ENCODE results near the gene NOMO2.
"Not testable (repeated sequence)": the region's sequence is repeated elsewhere in the genome, so short reads cannot be mapped to it uniquely, and the experiment has no call there.

Gene NOMO2

DNA sequence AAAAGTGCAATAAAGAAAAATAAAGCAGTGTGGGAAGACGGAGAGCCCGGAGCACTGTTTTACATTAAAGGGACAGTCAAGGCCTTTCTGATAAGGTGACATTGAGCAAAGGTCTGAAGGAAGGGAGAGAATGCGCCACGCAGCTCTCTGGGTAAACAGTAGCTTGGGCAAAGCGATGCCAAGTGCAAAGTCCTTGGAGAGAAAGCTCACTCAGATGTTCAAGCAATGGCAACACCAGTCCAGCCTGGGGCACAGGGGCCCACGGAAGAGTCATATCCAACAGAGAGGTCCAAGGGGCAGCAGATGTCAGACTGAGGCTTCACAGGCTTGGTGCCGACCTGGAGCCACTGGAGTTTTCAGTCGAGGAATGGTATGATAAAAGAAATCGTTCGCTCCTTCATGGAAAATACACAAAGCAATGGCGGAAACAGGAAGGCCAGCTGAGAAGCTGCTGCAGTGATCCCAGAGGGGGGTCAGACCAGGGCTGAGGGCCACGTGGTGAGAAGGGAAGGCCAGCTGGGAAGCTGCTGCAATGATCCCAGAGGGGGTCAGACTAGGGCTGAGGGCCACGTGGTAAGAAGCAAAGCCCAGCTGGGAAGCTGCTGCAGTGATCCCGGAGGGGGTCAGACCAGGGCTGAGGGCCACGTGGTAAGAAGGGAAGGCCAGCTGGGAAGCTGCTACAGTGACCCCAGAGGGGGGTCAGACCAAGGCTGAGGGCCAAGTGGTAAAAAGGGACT lies 40.3 kb downstream of the NOMO2 start:
- not testable (repeated sequence) for DNase-seq

GRCh38 chr16:18518536-18519283 lies 43.2 kb downstream of the NOMO2 start:
- not testable (repeated sequence) for DNase-seq

GRCh38 chr16:18498430-18498829 lies 63.5 kb downstream of the NOMO2 start:
- not testable (repeated sequence) for DNase-seq

- DNase-seq = not testable (repeated sequence)
Measured at GRCh38 chr16:18497032-18497431, 64.9 kb downstream of the NOMO2 start.

DNA sequence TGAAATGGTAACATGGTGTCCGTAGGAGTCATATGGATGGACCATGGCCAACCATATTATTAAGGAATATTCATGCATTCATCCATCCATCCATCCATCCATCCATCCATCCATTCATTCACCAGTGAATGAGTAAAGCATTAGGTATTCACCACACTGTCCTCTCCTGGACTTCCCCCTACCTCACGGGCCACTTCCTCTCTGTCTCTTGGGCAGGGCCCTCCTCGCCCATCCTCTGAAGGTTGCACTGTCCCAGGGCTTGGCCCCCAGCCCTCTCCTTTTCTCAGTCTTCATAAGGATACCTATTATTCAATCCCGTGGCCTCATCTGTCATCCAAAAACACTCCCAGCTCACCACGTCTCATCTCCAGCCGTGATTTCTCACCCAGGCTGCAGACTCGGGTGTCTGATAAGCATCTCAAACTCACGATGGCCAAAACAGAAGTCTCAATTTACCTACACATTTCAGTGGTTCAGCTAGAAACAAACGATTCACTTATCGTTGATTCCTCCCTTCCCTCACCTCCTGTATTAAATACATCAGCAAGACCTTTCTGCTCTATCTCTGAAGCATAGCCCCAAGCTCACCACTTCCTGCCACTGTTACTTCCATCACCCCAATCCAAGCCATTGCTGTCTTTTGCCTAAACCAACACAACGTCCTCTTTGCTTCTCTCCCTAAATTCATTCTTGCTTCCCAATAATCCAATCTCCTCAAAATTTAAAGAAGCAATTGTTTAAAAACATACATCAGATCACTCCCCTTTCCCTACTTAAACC lies 69.6 kb downstream of the NOMO2 start:
- not testable (repeated sequence) for DNase-seq

DNA sequence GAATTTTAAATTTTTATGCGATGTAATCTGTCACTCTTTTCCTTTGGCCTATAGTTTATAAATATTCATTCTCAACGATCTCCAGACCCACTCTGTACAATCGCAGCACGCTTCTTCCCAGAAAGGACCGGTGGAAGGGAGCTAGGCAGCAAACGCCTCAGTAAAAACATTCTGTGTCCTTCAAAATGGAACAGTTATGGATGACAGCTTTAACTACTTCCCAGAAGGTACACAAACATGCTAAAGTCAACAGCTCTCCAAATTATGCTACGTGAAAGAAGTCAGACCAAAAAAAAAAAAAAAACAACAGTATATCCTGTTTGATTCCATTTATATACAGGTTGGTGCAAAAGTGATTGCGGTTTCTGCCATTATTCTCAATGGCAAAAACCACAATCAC lies 125.9 kb downstream of the NOMO2 start:
- DNase-seq = not testable (repeated sequence)

- not testable (repeated sequence) for DNase-seq
Measured at GRCh38 chr16:18415827-18416226, 146.1 kb downstream of the NOMO2 start.

GRCh38 chr16:18409532-18410293 lies 152.2 kb downstream of the NOMO2 start:
- DNase-seq = not testable (repeated sequence)

DNA sequence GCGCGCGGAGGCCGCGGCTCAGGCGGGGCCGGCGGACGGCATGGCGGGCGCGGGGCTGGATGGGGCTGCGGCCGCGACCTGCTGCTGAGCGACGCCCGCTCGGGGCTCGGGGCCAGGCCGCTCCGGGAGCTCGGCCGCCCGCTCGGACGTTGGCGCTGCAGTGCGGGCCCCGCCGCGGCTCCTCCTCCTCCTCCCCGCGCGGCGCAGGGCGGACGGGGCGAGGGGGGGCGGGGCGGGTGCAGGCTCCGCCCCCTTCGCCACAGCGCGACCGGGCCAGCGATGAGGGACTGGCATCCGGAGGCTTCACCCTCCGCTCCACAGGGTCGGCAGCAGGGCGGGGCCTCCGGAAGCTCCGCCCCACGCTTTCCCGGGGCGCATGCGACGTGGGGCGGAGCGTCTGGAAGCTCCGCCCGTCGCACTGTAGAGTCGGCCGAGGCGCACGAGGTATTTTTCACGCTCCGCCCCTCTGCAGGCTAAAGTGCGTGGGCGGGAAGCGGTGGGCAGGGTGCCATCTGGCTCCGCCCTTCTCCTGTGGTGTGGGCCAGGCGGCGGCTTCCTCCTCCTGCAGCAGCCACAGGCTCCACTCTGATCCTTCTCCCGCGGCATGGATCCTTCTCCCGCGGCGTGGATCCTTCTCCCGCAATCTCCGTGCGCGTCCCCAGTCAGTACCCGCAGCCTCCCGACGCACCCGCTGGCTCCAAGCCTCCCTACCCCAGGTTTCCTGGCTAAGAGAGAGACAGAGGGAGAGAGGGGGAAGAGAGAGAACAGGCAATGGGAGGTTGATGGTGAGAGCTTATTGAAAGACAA lies 159.8 kb downstream of the NOMO2 start:
- DNase-seq = not testable (repeated sequence)

GRCh38 chr16:18401159-18401558 lies 160.7 kb downstream of the NOMO2 start:
- DNase-seq = not testable (repeated sequence)

DNA sequence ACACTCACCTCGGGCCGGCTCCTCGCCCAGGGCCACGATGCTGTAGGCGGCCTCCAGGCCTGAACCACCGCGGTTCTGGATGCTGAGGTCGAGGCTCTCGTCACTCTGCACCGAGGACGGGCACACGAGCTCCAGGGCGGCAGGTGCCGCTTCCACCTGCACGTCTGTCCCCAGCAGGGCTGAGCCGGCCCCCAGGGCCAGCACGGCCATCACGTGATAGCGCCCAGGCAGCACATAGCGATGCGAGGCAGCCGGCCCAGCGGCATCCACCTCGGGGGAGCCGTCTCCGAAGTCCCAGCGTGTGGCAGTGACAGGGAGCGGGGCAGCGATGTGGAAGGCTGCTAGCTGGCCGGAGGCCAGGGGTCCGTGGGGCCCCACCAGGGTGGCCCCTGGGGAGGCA lies 167.5 kb downstream of the NOMO2 start:
- not testable (repeated sequence) for DNase-seq

DNA sequence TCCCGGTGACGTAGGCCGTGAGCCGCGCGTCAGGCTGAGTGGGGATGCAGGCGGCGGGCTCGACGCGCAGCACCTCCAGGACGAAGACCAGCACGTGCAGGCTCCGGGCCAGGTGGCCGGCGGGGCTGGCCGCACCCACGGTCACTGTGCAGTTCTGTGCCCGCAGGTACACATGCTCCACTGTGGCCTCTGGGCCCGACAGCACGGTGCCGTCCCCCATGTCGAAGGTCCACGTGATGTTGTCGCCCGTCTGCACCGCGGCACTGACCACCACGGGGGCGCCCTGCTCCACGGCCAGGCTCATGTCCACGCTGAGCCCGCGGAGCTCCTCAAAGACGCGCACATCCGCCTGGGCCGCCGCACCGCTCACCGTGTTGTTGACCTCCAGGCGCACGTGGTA lies 174.1 kb downstream of the NOMO2 start:
- not testable (repeated sequence) for DNase-seq

DNA sequence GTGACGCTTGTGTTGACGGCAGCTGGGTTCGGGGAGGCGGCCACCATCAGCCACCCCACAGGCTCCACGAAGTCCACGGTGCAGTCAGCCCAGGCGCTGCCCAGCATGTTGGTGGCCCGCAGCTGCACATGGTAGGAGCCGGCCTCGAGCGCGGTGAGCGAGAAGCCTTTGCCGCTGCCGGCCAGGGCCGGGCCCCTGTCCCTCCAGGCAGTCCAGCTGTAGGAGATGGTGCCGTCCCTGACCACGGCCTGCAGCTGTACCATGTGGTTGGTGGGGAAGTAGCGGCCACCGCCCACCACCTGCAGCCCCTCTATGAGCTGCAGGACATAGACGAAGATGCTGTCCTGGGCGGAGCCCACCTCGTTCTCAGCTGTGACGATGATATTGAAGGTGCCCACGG lies 175.4 kb downstream of the NOMO2 start:
- not testable (repeated sequence) for DNase-seq

- not testable (repeated sequence) for DNase-seq
Measured at GRCh38 chr16:18385285-18385684, 176.6 kb downstream of the NOMO2 start.

- not testable (repeated sequence) for DNase-seq
Measured at GRCh38 chr16:18384869-18385268, 177.0 kb downstream of the NOMO2 start.

- not testable (repeated sequence) for DNase-seq
Measured at GRCh38 chr16:18384098-18384636, 177.7 kb downstream of the NOMO2 start.

DNA sequence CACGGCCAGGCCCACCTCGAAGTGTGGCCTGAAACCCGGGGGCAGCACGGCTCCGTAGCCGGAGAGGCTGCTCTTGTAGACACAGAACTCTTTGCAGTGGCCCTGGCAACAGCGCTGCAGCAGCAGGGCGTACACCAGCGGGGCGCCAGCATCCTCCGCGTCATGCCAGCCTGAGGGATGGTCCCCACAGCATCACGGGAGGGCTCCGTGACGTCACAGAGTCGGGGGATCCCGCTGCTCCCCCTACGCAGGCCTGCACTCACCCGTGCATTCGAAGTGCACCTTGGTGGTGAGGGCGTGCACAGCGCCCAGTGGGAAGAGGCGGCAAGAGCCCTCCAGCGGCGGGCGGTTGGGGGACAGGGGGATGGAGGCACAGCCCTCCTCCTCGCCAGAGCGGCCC lies 179.2 kb downstream of the NOMO2 start:
- not testable (repeated sequence) for DNase-seq

Data from SHP77 (cell line).